IPS-18c (cell line): ENCODE measurements around the gene SPATA16.
"Not testable (repeated sequence)": the region's sequence is repeated elsewhere in the genome, so short reads cannot be mapped to it uniquely, and the experiment has no call there.

Source experiments
- H3K4me3 ChIP-seq: 2 replicates; pipeline ENCODE4 v1.7.0; 2013; ENCODE audit warnings: low read depth, mild to moderate bottlenecking, low read length, moderate library complexity; ENCODE audit not compliant: insufficient read depth
- H3K9me3 ChIP-seq: one replicate; pipeline ENCODE4 v1.6.1; 2013; ENCODE audit warnings: mild to moderate bottlenecking, low read length, moderate library complexity; ENCODE audit not compliant: control insufficient read depth, insufficient read depth

The SPATA16 gene

GRCh38 chr3:173140986-173141385 is at the start of gene SPATA16:
Gene SPATA16 (minus strand): TSS chr3:173141235. CDS start chr3:173117731, 23,504 bp downstream.
- no peaks in the 10 kb centered on the region for H3K9me3 ChIP-seq

GRCh38 chr3:173183022-173183421 is 42.0 kb upstream of the SPATA16 start:
- H3K4me3 ChIP-seq, H3K9me3 ChIP-seq: not testable (repeated sequence)

More at GRCh38 chr3:173140986-173141385, at the start of gene SPATA16:
- no peak within 1 kb of the TSS for H3K4me3 ChIP-seq

GRCh38 chr3:173173652-173174051 is 32.6 kb upstream of the SPATA16 start:
- Histone ChIP-seq H3K4me3 (no peak overlapping the region), H3K9me3 (no peaks in the 10 kb centered on the region)

GRCh38 chr3:173159139-173159538 is 18.1 kb upstream of the SPATA16 start:
- not testable (repeated sequence) for H3K9me3 ChIP-seq, H3K4me3 ChIP-seq

- not testable (repeated sequence) for H3K9me3 ChIP-seq, H3K4me3 ChIP-seq
Measured at GRCh38 chr3:173156533-173156932, 15.5 kb upstream of the SPATA16 start.

GRCh38 chr3:173153631-173154030 is 12.6 kb upstream of the SPATA16 start:
- Histone ChIP-seq H3K4me3 (no peak overlapping the region), H3K9me3 (no peaks in the 10 kb centered on the region)

GRCh38 chr3:173139420-173139819 is 1.6 kb downstream of the SPATA16 start:
- no peak overlapping the region for H3K4me3 ChIP-seq

GRCh38 chr3:173138026-173138425 is 3.0 kb downstream of the SPATA16 start:
- H3K9me3 ChIP-seq: no peaks in the 10 kb centered on the region
- no peak overlapping the region for H3K4me3 ChIP-seq

More at GRCh38 chr3:173139420-173139819, 1.6 kb downstream of the SPATA16 start:
- no peaks in the 10 kb centered on the region for H3K9me3 ChIP-seq

GRCh38 chr3:173135059-173135458 is 6.0 kb downstream of the SPATA16 start:
- no peak overlapping the region for H3K4me3 ChIP-seq
- H3K9me3 ChIP-seq: no peaks in the 10 kb centered on the region

GRCh38 chr3:173128633-173129032 is 12.4 kb downstream of the SPATA16 start:
- no peak overlapping the region for H3K4me3 ChIP-seq

GRCh38 chr3:173111321-173111720 is 29.7 kb downstream of the SPATA16 start:
- no peaks in the 10 kb centered on the region for H3K9me3 ChIP-seq

More at GRCh38 chr3:173128633-173129032, 12.4 kb downstream of the SPATA16 start:
- H3K9me3 ChIP-seq: no peaks in the 10 kb centered on the region

GRCh38 chr3:173109143-173109542 is 31.9 kb downstream of the SPATA16 start:
- Histone ChIP-seq H3K9me3 (no peaks in the 10 kb centered on the region), H3K4me3 (no peak overlapping the region)

More at GRCh38 chr3:173111321-173111720, 29.7 kb downstream of the SPATA16 start:
- H3K4me3 ChIP-seq: no peak overlapping the region

- Histone ChIP-seq H3K9me3 (peaks cover 5% of the 10 kb centered on the region), H3K4me3 (no peak overlapping the region)
Measured at GRCh38 chr3:173103469-173103868, 37.6 kb downstream of the SPATA16 start.

GRCh38 chr3:173098959-173099358 is 42.1 kb downstream of the SPATA16 start:
- H3K9me3 ChIP-seq: peaks cover 5% of the 10 kb centered on the region
- no peak overlapping the region for H3K4me3 ChIP-seq

GRCh38 chr3:173096994-173097785 is 43.8 kb downstream of the SPATA16 start:
- no peak overlapping the region for H3K4me3 ChIP-seq
- no peaks in the 10 kb centered on the region for H3K9me3 ChIP-seq

- Histone ChIP-seq H3K4me3 (no peak overlapping the region), H3K9me3 (no peaks in the 10 kb centered on the region)
Measured at GRCh38 chr3:173096140-173096539, 44.9 kb downstream of the SPATA16 start.

GRCh38 chr3:173092038-173092437 is 49.0 kb downstream of the SPATA16 start:
- H3K4me3 ChIP-seq: no peak overlapping the region
- no peaks in the 10 kb centered on the region for H3K9me3 ChIP-seq

GRCh38 chr3:173090492-173090891 is 50.5 kb downstream of the SPATA16 start:
- H3K9me3 ChIP-seq: no peaks in the 10 kb centered on the region

GRCh38 chr3:173089283-173089682 is 51.8 kb downstream of the SPATA16 start:
- H3K4me3 ChIP-seq: no peak overlapping the region
- no peaks in the 10 kb centered on the region for H3K9me3 ChIP-seq

More at GRCh38 chr3:173090492-173090891, 50.5 kb downstream of the SPATA16 start:
- H3K4me3 ChIP-seq: no peak overlapping the region
